Heart left ventricle (tissue), 16 donors: ENCODE data around the gene ELAVL3. TPM values are rescaled to one million over a fixed set of nuclear protein-coding genes. Genes with fewer than 3 reads are reported as not detected.
A peak's percentile ranks its signal among the peaks of the same experiment; 100 is the strongest.

Experiments
- ATAC-seq, 4 donors: fragments of 200-7000 bp; cut with Tn5 transposase; one replicate each; pipeline ENCODE4 v1.9.1; 2020 to 2022; ENCODE audit warnings: moderate library complexity in 4 of 4, mild to moderate bottlenecking in 3 of 4, moderate number of reproducible peaks in 1 of 4
- DNase-seq, 5 donors: peaks; one replicate each; pipeline ENCODE4 v3.0.0-alpha.2; 2020
- H3K27ac ChIP-seq, 12 donors: fragments of 200-600 bp; sonication (generic) in 4 of 12; one replicate each; pipeline versions ENCODE4 v1.5.0 to v1.8.0; 2016 to 2022; ENCODE audit warnings: mild to moderate bottlenecking in 2 of 12
- H3K27me3 ChIP-seq, 9 donors: fragments of 200-600 bp; sonication (generic) in 2 of 9; one replicate each; pipeline versions ENCODE4 v1.5.1 to v1.8.0; 2016 to 2022; ENCODE audit warnings: mild to moderate bottlenecking in 3 of 9
- H3K36me3 ChIP-seq, 9 donors: fragments of 200-600 bp; sonication (generic) in 2 of 9; one replicate each; pipeline versions ENCODE4 v1.5.0 to v1.8.0; 2018 to 2022; ENCODE audit warnings: mild to moderate bottlenecking in 2 of 9
- H3K4me1 ChIP-seq, 12 donors: fragments of 200-600 bp; sonication (generic) in 4 of 12; one replicate each; pipeline versions ENCODE4 v1.5.0 to v1.8.0; 2016 to 2022; ENCODE audit warnings: mild to moderate bottlenecking in 3 of 12
- H3K4me3 ChIP-seq, 12 donors: fragments of 200-600 bp; sonication (generic) in 4 of 12; one replicate each; pipeline versions ENCODE4 v1.5.0 to v1.8.0; 2017 to 2022; ENCODE audit warnings: mild to moderate bottlenecking in 9 of 12, moderate library complexity in 4 of 12
- H3K9me3 ChIP-seq, 12 donors: fragments of 200-600 bp; sonication (generic) in 4 of 12; one replicate each; pipeline versions ENCODE4 v1.5.0 to v1.8.0; 2016 to 2022; ENCODE audit warnings: mild to moderate bottlenecking in 1 of 12
- CTCF ChIP-seq, 12 donors: fragments of 200-600 bp; sonication (generic) in 4 of 12; IDR thresholded peaks; one replicate each; pipeline versions ENCODE4 v1.5.0 to v1.8.0; 2018 to 2022; ENCODE audit warnings: antibody characterized with exemption in 12 of 12, mild to moderate bottlenecking in 5 of 12
- POLR2A ChIP-seq, 2 donors: fragments of 450-650 bp; IDR thresholded peaks; one replicate each; pipeline ENCODE4 v1.6.1; 2017; ENCODE audit warnings: antibody characterized with exemption in 2 of 2, mild to moderate bottlenecking in 2 of 2, moderate library complexity in 2 of 2
- WGBS, 4 donors: extraction: QIAGEN DNeasy Blood & Tissue Kit in 2 of 4; methylation state at CpG; one replicate each; pipeline versions ENCODE4 v1.1.5 to v1.1.7; 2013 to 2018; 5-methylcytosine and 5-hydroxymethylcytosine counted together
- intact Hi-C, 10 donors: fragments of 100-400 bp; cut with DNase I; formaldehyde crosslinking; loops; one replicate each; pipeline versions ENCODE4 v1.11.1 to v1.14.2; 2022
- polyA plus RNA-seq, 2 donors: library from polyadenylated mRNA; stranded (reverse); fragments of 200-250 nt; gene quantifications; one replicate each; pipeline ENCODE4 v1.2.3, GENCODE V29; 2013
- total RNA-seq, 9 donors: library from RNA; depleted of rRNA in 2 of 9; stranded (reverse); fragments of >200 nt in 2 of 9; fragmentation: NEBNext Ultra II Directional in 3 of 9; extraction: Animal tissue kit (Norgen Biotek cat#: 25700) in 3 of 9; gene quantifications; one replicate each; pipeline versions ENCODE4 v1.1.0 to v1.2.4, GENCODE V29; 2016 to 2023
- donor health status: ischemic (EF 13 %, LVEDD 7.1; RV severe dilation, severe dysfunction).
- donor health status: healthy with polysubstance abuse.
- donor health status: DM: no; HTN: yes; CAD: no.
- donor health status: DM: no; HTN: no; CAD: no.
- donor health status: ischemic (EF 25% LVEDD 6.9; RV normal size, moderate dysfunction).
- donor health status: ischemic (EF 25% LVEDD 5.7; RV mildly dilated, moderate dysfunction).
- donor health status: healthy.
- donor health status: DM: yes; HTN: yes; CAD: no.
- donor health status: ischemic (EF 35%, LVEDD 5.7; RV mildly dilated, moderate dysfunction).
- donor health status: nonischemic (EF 11% LVEDD 7.7; RV severe dilation, severe dysfunction).
- donor health status: DM: yes; HTN: yes; CAD: no.
- donor health status: PGD.
- donor health status: ischemic (EF 29% LVEDD 5.4; RV normal size, mild dysfunction).
- donor health status: nonischemic (EF 23%, LVEDD 6.1; RV moderate dilation, normal function).

Gene ELAVL3
- total and polyA plus RNA-seq, 11 donors = 0.03 to 0.75 (median 0.22) TPM; not detected in 1

GRCh38 chr19:11422163-11423065 is 58.4 kb downstream of the ELAVL3 start:
- DNase-seq = peak; percentile 78 to 92 (median 82)
- Histone ChIP-seq H3K4me3 (peak overlapping the region in 11 of 12 donors; percentile 14 to 59 (median 45)), H3K27me3 (peaks cover 4 to 66% (median 47%) of the 10 kb centered on the region in 9 donors), H3K36me3 (no peaks in the 10 kb centered on the region), H3K4me1 (peaks cover 4 to 48% (median 28%) of the 10 kb centered on the region in 12 donors), H3K9me3 (no peaks in the 10 kb centered on the region), H3K27ac (peak overlapping the region in 8 of 12 donors; percentile 46 to 84 (median 77))
- intact Hi-C loops = no loop called here
- WGBS, 4 donors = 6 to 17% (median 8%) methylated on average over 31 to 56 of the region's 56 CpGs
- peak; percentile 64 to 87 (median 72) for ATAC-seq
- TF ChIP-seq POLR2A (IDR thresholded peaks at IDR 0.05) = no peak
- no peak for TF ChIP-seq CTCF (IDR thresholded peaks at IDR 0.05)

GRCh38 chr19:11421371-11422098 is 59.3 kb downstream of the ELAVL3 start:
- ATAC-seq (peak; percentile 50 to 59 (median 56)), DNase-seq (peak in 4 of 5 donors; percentile 38 to 80 (median 58))
- no peaks in the 10 kb centered on the region for H3K9me3 ChIP-seq
- H3K4me3 ChIP-seq = peak overlapping the region in 11 of 12 donors; percentile 20 to 59 (median 45)
- H3K4me1 ChIP-seq = peaks cover 4 to 48% (median 28%) of the 10 kb centered on the region in 12 donors
- peaks cover 4 to 75% (median 54%) of the 10 kb centered on the region in 9 donors for H3K27me3 ChIP-seq
- intact Hi-C loops = no loop called here
- no peak for TF ChIP-seq CTCF (IDR thresholded peaks at IDR 0.05)
- no peak for TF ChIP-seq POLR2A (IDR thresholded peaks at IDR 0.05)
- no peaks in the 10 kb centered on the region for H3K36me3 ChIP-seq
- WGBS, 4 donors = 10 to 21% (median 14%) methylated on average over 26 to 36 of the region's 36 CpGs
- peak overlapping the region in 9 of 12 donors; percentile 56 to 84 (median 75) for H3K27ac ChIP-seq

GRCh38 chr19:11420429-11421370 is 60.1 kb downstream of the ELAVL3 start:
- Histone ChIP-seq H3K9me3 (no peaks in the 10 kb centered on the region), H3K36me3 (no peaks in the 10 kb centered on the region), H3K27ac (peak overlapping the region; percentile 37 to 84 (median 70)), H3K4me3 (peak overlapping the region in 11 of 12 donors; percentile 20 to 59 (median 45)), H3K27me3 (peaks cover 4 to 78% (median 55%) of the 10 kb centered on the region in 9 donors), H3K4me1 (peaks cover 4 to 48% (median 28%) of the 10 kb centered on the region in 12 donors)
- WGBS, 4 donors = 3 to 12% (median 8%) methylated on average over 25 to 46 of the region's 46 CpGs
- intact Hi-C loops = no loop called here
- DNase-seq (peak; percentile 65 to 86 (median 79)), ATAC-seq (peak; percentile 45 to 68 (median 58))
- TF ChIP-seq CTCF (IDR thresholded peaks at IDR 0.05) (no peak), POLR2A (IDR thresholded peaks at IDR 0.05) (peak in 1 of 2 donors; percentile 30)
